ENCODE data around the gene VSX2. TPM values are rescaled to one million over a fixed set of nuclear protein-coding genes. Genes with fewer than 3 reads are reported as not detected.

VSX2 gene
- total RNA-seq, 4 donors from 2014 or later, result not detected

GRCh38 chr14:74297986-74298385, 58.7 kb downstream of the VSX2 start:
- DNase-seq, result no peak
- TF ChIP-seq, protein P1, sequence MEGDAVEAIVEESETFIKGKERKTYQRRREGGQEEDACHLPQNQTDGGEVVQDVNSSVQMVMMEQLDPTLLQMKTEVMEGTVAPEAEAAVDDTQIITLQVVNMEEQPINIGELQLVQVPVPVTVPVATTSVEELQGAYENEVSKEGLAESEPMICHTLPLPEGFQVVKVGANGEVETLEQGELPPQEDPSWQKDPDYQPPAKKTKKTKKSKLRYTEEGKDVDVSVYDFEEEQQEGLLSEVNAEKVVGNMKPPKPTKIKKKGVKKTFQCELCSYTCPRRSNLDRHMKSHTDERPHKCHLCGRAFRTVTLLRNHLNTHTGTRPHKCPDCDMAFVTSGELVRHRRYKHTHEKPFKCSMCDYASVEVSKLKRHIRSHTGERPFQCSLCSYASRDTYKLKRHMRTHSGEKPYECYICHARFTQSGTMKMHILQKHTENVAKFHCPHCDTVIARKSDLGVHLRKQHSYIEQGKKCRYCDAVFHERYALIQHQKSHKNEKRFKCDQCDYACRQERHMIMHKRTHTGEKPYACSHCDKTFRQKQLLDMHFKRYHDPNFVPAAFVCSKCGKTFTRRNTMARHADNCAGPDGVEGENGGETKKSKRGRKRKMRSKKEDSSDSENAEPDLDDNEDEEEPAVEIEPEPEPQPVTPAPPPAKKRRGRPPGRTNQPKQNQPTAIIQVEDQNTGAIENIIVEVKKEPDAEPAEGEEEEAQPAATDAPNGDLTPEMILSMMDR (IDR thresholded peaks at IDR 0.05), result no peak
- no peak for TF ChIP-seq POLR2A (IDR thresholded peaks at IDR 0.05)
- H3K27ac ChIP-seq, result no peak overlapping the region
- intact Hi-C loops (cut with DNase I; ENCODE audit: low total_unique reads), result no loop called here
- no peaks in the 10 kb centered on the region for H3K27me3 ChIP-seq
- no peaks in the 10 kb centered on the region for H3K9me3 ChIP-seq
- no peaks in the 10 kb centered on the region for H3K4me1 ChIP-seq
- H3K36me3 ChIP-seq, result no peaks in the 10 kb centered on the region
- no peak overlapping the region for H3K4me3 ChIP-seq

DNA sequence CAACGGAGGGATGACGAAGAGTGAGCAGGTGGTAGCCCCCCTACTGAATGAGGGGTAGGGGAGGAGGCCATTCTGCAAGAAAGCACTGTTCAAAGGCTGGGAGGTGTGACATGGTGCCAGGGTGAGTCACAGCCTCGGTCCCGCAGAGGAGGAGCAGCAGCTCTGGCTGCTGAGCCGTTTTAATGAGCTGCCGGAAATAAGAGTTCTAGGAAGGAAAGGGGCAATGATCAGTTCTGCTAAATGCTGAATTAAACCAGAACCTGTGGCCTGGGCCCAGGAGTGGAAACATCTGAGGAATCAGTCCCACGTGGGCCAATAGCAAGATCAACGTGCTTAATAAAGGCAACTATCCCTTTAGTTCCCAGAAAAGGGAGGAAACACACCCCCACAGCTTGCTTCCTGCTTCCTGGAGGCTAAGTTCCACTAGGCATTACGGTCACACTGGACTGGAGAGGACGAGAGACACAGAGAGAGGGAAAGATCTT, 59.9 kb downstream of the VSX2 start:
- Histone ChIP-seq H3K36me3 (no peaks in the 10 kb centered on the region), H3K9me3 (no peaks in the 10 kb centered on the region), H3K27ac (peak overlapping the region; percentile 25 to 55), H3K27me3 (no peaks in the 10 kb centered on the region), H3K4me3 (no peak overlapping the region), H3K4me1 (no peaks in the 10 kb centered on the region)
- TF ChIP-seq POLR2A (IDR thresholded peaks at IDR 0.05), result no peak
- TF ChIP-seq, protein P1 (IDR thresholded peaks at IDR 0.05), result no peak
- peak in 1 of 2 donors; percentile 45 for DNase-seq
- intact Hi-C loops (cut with DNase I; ENCODE audit: low total_unique reads), result no loop called here

GRCh38 chr14:74301594-74302151, 62.4 kb downstream of the VSX2 start:
- intact Hi-C loops (cut with DNase I; ENCODE audit: low total_unique reads), result no loop called here
- TF ChIP-seq, protein P1 (IDR thresholded peaks at IDR 0.05), result no peak
- no peak for TF ChIP-seq POLR2A (IDR thresholded peaks at IDR 0.05)
- no peaks in the 10 kb centered on the region for H3K4me1 ChIP-seq
- H3K4me3 ChIP-seq, result peak overlapping the region; percentile 62 to 92
- H3K9me3 ChIP-seq, result no peaks in the 10 kb centered on the region
- no peaks in the 10 kb centered on the region for H3K27me3 ChIP-seq
- H3K27ac ChIP-seq, result peak overlapping the region in 1 of 2 donors; percentile 90
- no peak for DNase-seq
- no peaks in the 10 kb centered on the region for H3K36me3 ChIP-seq

DNA sequence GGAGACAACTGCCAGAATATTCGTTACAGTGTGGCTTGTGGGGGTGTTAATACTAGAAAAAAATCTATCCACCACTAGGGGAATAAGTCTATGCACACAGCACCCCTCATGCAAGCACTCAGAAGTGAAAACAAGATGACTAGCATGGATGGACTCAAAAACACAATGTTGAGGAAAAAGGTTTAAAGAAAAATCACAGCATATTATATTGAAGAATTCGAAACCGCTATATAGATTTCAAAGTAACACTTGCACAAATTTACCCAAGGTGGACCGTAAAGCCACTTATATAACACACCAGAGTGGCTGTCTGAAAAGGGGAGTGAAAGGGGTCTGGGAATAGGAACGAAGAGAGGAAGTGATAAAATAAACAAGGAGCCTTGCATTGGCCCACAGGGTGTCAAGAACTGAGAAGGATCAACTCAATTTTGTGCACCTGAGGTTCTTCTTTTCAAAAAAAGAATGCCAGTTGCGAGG, 62.9 kb downstream of the VSX2 start:
- no peak for DNase-seq
- H3K4me1 ChIP-seq, result no peaks in the 10 kb centered on the region
- no peak for TF ChIP-seq POLR2A (IDR thresholded peaks at IDR 0.05)
- TF ChIP-seq, protein P1 (IDR thresholded peaks at IDR 0.05), result peak; percentile 32 to 47 (median 40)
- peak overlapping the region; percentile 84 to 90 for H3K27ac ChIP-seq
- intact Hi-C loops (cut with DNase I; ENCODE audit: low total_unique reads), result no loop called here
- no peaks in the 10 kb centered on the region for H3K36me3 ChIP-seq
- H3K27me3 ChIP-seq, result no peaks in the 10 kb centered on the region
- no peaks in the 10 kb centered on the region for H3K9me3 ChIP-seq
- H3K4me3 ChIP-seq, result peak overlapping the region; percentile 62 to 92

DNA sequence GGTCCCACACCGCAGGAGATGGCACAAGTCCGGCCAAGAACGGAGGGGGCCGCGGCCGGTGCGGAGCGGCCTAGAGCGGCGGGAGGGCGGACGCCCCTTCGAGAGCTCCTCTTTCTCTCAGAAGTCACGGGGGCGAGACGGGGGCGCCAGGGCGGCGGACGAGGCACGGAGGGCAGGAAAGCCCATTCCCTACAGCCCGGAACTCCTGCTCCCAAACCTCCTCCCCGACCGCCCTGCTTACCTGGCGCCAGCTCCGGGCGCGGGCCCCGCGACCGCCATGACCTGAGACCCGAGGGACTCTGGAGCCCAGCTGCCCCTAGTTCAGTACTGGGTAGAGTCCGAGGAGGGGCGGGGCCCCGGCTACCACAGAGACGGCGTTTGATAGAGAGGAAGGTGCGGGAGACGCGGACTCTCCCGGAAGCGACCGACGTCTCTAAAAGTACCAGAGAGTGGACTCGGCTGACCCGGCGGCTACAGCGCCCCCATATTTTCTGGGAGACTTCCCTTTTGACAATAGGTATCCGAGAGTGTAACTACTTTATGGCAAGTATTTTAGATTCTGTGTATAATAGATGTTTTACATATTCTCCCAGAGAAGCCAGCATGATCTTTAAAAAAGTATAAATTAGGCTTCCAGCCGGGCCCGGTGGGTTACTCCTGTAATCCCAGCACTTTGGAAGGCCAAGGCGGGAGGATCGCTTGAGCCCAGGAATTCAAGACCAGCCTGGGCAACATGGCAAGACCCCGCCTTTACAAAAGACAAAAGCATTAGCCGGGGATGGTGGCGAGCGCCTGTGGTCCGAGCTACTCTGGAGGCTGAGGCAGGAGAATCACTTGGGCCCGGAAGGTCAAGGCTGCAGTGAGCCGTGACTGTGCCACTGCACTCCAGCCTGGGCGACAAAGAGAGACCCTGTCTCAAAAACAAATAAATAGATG, 63.7 kb downstream of the VSX2 start, which contains the start of gene ABCD4:
Gene ABCD4, minus strand, starts transcription at position 301 of the 936 bp plus-strand sequence. Its CDS starts 22 bp downstream, at position 279.
- Histone ChIP-seq H3K27ac (peak within 1 kb of the TSS; percentile 84 to 90), H3K4me3 (peak within 1 kb of the TSS; percentile 62 to 92), H3K9me3 (no peaks in the 10 kb centered on the region), H3K27me3 (no peaks in the 10 kb centered on the region), H3K36me3 (no peaks in the 10 kb centered on the region), H3K4me1 (no peaks in the 10 kb centered on the region)
- intact Hi-C loops (cut with DNase I; ENCODE audit: low total_unique reads), result no loop called here
- peak in 1 of 2 donors; percentile 58 for TF ChIP-seq POLR2A (IDR thresholded peaks at IDR 0.05)
- TF ChIP-seq, protein P1 (IDR thresholded peaks at IDR 0.05), result peak; percentile 14 to 83 (median 58)
- peak; percentile 91 to 95 for DNase-seq
